A549 (cell line): ENCODE results near the gene BCAS3. TPM values are rescaled to one million over a fixed set of nuclear protein-coding genes. Genes with fewer than 3 reads are reported as not detected.

ENCODE experiments used
- ATAC-seq, 2 experiments: fragments of 200-7000 bp in 1 of 2; fragments of >200 bp in 1 of 2; cut with Nextera tagmentation in 1 of 2; cut with Tn5 transposase in 1 of 2; 3 replicates each; pipeline versions ENCODE4 v1.8.0 to v1.9.1; 2018 to 2020; ENCODE audit warnings: mild to moderate bottlenecking in 1 of 2, moderate library complexity in 1 of 2
- CTCF ChIA-PET: fragments of 300-600 bp; sonication (Branson Sonifier 250); formaldehyde crosslinking; extraction: SDS; loops from one replicate; lab custom pipeline; 2021; ENCODE audit warnings: antibody characterized with exemption, inconsistent platforms; lab: Yijun Ruan, JAX
- POLR2A ChIA-PET: fragments of 350-600 bp; formaldehyde crosslinking; extraction: SDS; loops from one replicate; lab custom pipeline; 2021; ENCODE audit warnings: antibody characterized with exemption, inconsistent platforms; lab: Yijun Ruan, JAX
- DNase-seq, 2 experiments: peaks; one replicate each; pipeline versions ENCODE4 v3.0.0 to v3.0.0-alpha.2; 2011 to 2016; ENCODE audit warnings: low read depth in 1 of 2, low spot score in 1 of 2
- FAIRE-seq: peaks from 2 replicates; lab custom pipeline; 2011; peaks lifted over from hg19 to GRCh38; lab: Jason Lieb, UNC
- H3K27ac ChIP-seq, 2 experiments: fragments of >200 bp; sonication (Bioruptor Twin); formaldehyde crosslinking; 3 replicates each; pipeline ENCODE4 v1.5.1; 2016 to 2017
- H3K4me1 ChIP-seq: fragments of >200 bp; sonication (Bioruptor Twin); formaldehyde crosslinking; 3 replicates; pipeline ENCODE4 v1.6.1; 2016
- H3K4me2 ChIP-seq: fragments of >200 bp; sonication (Bioruptor Twin); formaldehyde crosslinking; 3 replicates; pipeline ENCODE4 v1.6.1; 2016
- H3K4me3 ChIP-seq: fragments of >200 bp; sonication (Bioruptor Twin); formaldehyde crosslinking; 3 replicates; pipeline ENCODE4 v1.5.1; 2016
- H3K9me3 ChIP-seq: fragments of >200 bp; sonication (Bioruptor Twin); formaldehyde crosslinking; 3 replicates; pipeline ENCODE4 v1.6.1; 2016
- BHLHE40 ChIP-seq: IDR thresholded peaks from 2 replicates; pipeline ENCODE4 v1.6.1; 2012; ENCODE audit warnings: low read depth, low read length, inconsistent platforms
- CEBPB ChIP-seq, 2 experiments: fragments of >200 bp in 1 of 2; sonication (Bioruptor Twin) in 1 of 2; formaldehyde crosslinking in 1 of 2; IDR thresholded peaks; 2 replicates each; pipeline ENCODE4 v1.6.1; 2012 to 2016
- EHMT2 ChIP-seq: fragments of 200-600 bp; sonication (generic); IDR thresholded peaks from 2 replicates; pipeline ENCODE4 v1.6.1; 2016; ENCODE audit warnings: antibody characterized with exemption, low read depth, mild to moderate bottlenecking, moderate library complexity
- EP300 ChIP-seq, 2 experiments: fragments of >200 bp; sonication (Bioruptor Twin); formaldehyde crosslinking; IDR thresholded peaks; 2 replicates in 1 of 2; 3 replicates in 1 of 2; pipeline ENCODE4 v1.6.1; 2016 to 2017
- GATA3 ChIP-seq: IDR thresholded peaks from 2 replicates; pipeline ENCODE4 v1.6.1; 2012; ENCODE audit warnings: borderline replicate concordance
- HDAC2 ChIP-seq: fragments of 200-600 bp; sonication (generic); IDR thresholded peaks from 2 replicates; pipeline ENCODE4 v1.6.1; 2016
- JUN ChIP-seq, 2 experiments: fragments of >200 bp; sonication (Bioruptor Twin); formaldehyde crosslinking; IDR thresholded peaks; 2 replicates in 1 of 2; 3 replicates in 1 of 2; pipeline ENCODE4 v1.6.1; 2016 to 2017
- KDM1A ChIP-seq: fragments of 200-600 bp; sonication (generic); IDR thresholded peaks from 2 replicates; pipeline ENCODE4 v1.6.1; 2016; ENCODE audit warnings: low read depth, mild to moderate bottlenecking
- MAFK ChIP-seq: fragments of 450-650 bp; IDR thresholded peaks from 2 replicates; pipeline ENCODE4 v1.6.1; 2014; ENCODE audit not compliant: partially characterized antibody
- NFE2L2 ChIP-seq: fragments of 150-350 bp; conservative IDR thresholded peaks from 2 replicates; pipeline ENCODE4 v1.6.1; 2014; ENCODE audit warnings: low read length
- NR3C1 ChIP-seq: fragments of >200 bp; sonication (Bioruptor Twin); formaldehyde crosslinking; IDR thresholded peaks from 3 replicates; pipeline ENCODE4 v1.6.1; 2017
- PHF8 ChIP-seq: fragments of 200-600 bp; sonication (generic); IDR thresholded peaks from 2 replicates; pipeline ENCODE4 v1.6.1; 2016; ENCODE audit warnings: low read depth, mild to moderate bottlenecking, antibody characterized with exemption, moderate library complexity, borderline replicate concordance
- RAD21 ChIP-seq, 2 experiments: fragments of >200 bp in 1 of 2; sonication (Bioruptor Twin) in 1 of 2; formaldehyde crosslinking in 1 of 2; IDR thresholded peaks in 1 of 2; conservative IDR thresholded peaks in 1 of 2; 2 replicates in 1 of 2; 3 replicates in 1 of 2; pipeline ENCODE4 v1.6.1; 2012 to 2018; ENCODE audit warnings: inconsistent platforms in 1 of 2
- RCOR1 ChIP-seq: fragments of 150-350 bp; IDR thresholded peaks from 2 replicates; pipeline ENCODE4 v1.6.1; 2014; ENCODE audit warnings: antibody characterized with exemption, low read length, low read depth
- SMC3 ChIP-seq: fragments of >200 bp; sonication (Bioruptor Twin); formaldehyde crosslinking; IDR thresholded peaks from 3 replicates; pipeline ENCODE4 v1.6.1; 2018; ENCODE audit warnings: inconsistent platforms
- TFCP2L1 ChIP-seq: fragments of 250-450 bp; sonication (Bioruptor Pico); IDR thresholded peaks from 2 replicates; pipeline ENCODE4 v1.5.0; 2021; ENCODE audit warnings: mild to moderate bottlenecking
- ZFP36 ChIP-seq: fragments of 450-650 bp; IDR thresholded peaks from 2 replicates; pipeline ENCODE4 v1.6.1; 2014; ENCODE audit warnings: borderline replicate concordance; ENCODE audit not compliant: partially characterized antibody
- WGBS: methylation state at CpG from one replicate; pipeline ENCODE4 v1.1.6; 2017; ENCODE audit errors: missing lambda C conversion rate; 5-methylcytosine and 5-hydroxymethylcytosine counted together
- polyA plus RNA-seq, 4 experiments: library from polyadenylated mRNA; depleted of rRNA in 3 of 4; stranded (reverse); fragments of >200 nt; fragmentation: RNase III in 1 of 4; extraction: RNeasy Plus Mini Kit Qiagen cat#74134 plus additional on column Dnase treatment in 1 of 4; gene quantifications; 2 replicates in 3 of 4; 3 replicates in 1 of 4; pipeline ENCODE4 v1.2.3, GENCODE V29; 2011 to 2017
- TF ChIP-seq, protein P1 (sequence below): fragments of 250-450 bp; sonication (Bioruptor Pico); IDR thresholded peaks from 2 replicates; pipeline ENCODE4 v1.5.0; 2021; ENCODE audit warnings: mild to moderate bottlenecking, moderate library complexity, borderline replicate concordance
- TF ChIP-seq, protein P2 (sequence below): fragments of >200 bp; sonication (Bioruptor Twin); formaldehyde crosslinking; IDR thresholded peaks from 3 replicates; pipeline ENCODE4 v1.5.1; 2016
- TF ChIP-seq, protein P3 (sequence below): IDR thresholded peaks from 2 replicates; pipeline ENCODE4 v1.6.1; 2012; ENCODE audit warnings: low read depth, borderline replicate concordance

The BCAS3 gene
- polyA plus RNA-seq, 2 of the 4 experiments (the other 2 are of a cell fraction): 14.7 to 43.4 TPM

DNA sequence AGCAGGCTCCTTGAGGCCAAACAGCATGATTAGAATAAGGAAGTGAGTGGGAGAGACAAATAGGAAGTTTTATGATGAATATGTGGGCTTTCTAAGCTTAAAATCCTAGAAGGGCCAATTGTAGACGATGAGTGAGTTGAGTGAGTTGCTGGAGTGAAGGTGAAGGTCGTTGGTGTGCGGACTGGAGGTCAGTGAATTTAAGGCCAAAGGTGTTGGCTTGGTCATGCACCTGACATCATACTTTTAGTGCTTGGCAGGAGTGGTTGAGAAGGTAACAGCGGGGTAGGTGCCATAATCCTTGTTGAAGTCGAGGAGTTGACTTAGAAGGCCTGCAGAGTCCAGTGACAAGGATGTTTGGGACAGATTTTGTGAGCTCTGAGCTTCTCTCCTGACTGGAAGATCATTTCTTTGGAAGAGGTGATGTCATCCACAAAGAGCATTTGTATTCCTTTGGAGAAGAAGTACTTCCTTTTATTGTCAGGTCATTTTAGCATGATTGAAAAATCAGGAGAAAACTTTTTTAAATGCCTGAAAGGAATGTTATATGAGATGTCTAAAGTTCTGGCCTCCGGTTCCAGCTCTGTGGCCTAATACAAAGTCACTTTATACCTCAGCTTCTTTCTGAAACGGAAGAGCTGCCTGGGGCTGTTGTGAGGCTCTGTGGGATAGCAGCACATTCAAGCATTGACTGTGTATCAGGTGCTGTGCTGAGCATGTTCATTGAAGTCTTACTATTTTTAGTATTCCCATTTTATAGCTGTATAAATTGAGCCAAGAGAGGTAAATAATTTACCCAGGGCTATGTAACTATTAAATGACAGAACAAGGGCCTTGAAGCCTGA, 668.4 kb downstream of the BCAS3 start:
- DNase-seq (no peak), FAIRE-seq (peak; percentile 7), ATAC-seq (no peak)
- Histone ChIP-seq H3K4me3 (no peak overlapping the region), H3K27ac (no peak overlapping the region), H3K4me1 (peaks cover 9% of the 10 kb centered on the region), H3K4me2 (no peak overlapping the region), H3K9me3 (no peaks in the 10 kb centered on the region)
- TF ChIP-seq KDM1A (no peak), CEBPB (IDR thresholded peaks at IDR 0.05) (no peak)
- CTCF ChIA-PET: interaction anchor here (1.1 to 3.2 kb wide), 5 partner anchors 9 to 625 kb away, joined by 3 to 12 read pairs (median 5); no protein-coding TSS in a partner anchor
- 78% methylated on average over 7 of the region's 7 CpGs for WGBS
- POLR2A ChIA-PET: no interaction called here

DNA sequence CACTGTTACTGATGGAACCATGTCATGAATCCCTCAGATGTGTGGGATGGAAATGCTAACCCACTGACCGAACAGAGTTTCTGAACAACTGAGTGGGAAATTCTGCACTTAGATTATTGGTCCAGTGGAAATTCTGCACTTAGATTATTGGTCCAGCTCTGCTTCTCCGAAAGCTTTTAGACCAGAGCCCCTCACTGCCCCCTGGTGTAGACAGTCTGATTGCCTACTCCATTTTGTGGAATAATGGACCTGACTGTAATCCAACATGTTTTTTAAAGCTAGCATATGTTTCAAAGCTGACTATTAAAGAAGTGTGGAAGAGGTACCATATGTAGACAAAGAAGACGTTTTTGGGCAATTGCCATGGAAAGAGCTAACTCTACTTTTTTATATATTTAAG, 671.7 kb downstream of the BCAS3 start:
- POLR2A ChIA-PET: no interaction called here
- WGBS: 77% methylated on average over 3 of the region's 3 CpGs
- FAIRE-seq: peak; percentile 39

DNA sequence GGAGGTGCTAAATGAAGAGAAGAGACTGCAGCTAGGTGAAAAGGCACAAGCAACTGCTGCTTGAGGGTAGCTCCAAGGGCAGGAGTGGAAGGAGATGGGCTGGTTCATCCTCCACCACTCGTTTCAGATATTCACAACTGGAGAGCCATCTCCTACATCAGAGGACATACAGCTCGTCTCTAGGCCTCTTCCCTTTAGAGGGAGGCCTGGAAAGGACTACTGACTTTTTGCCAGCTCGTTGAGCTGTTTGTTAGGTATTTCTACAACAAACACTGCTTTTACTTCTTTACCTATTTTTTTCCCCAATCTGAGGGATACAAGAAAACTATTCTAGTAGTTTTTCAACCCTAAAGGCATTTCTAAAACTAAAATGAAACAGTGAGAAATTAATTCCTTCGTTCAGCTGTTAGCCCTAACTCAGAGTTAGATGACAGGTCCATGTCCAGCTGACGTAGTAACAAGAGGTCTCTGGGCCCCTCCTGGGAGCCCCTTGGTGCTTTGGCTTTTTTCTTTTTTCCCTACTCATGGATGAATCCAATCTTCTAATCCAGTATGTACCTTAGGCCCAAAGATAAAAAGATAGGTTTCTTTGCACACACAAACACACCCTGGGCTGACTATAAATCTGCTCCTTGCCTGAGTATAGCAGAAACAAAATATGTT, 674.2 kb downstream of the BCAS3 start:
- ATAC-seq (no peak), FAIRE-seq (no peak), DNase-seq (no peak)
- Histone ChIP-seq H3K9me3 (no peaks in the 10 kb centered on the region), H3K27ac (no peak overlapping the region; a peak in 1 of 6 replicates), H3K4me1 (peaks cover 12% of the 10 kb centered on the region), H3K4me2 (no peak overlapping the region), H3K4me3 (no peak overlapping the region)
- WGBS: 74% methylated on average over 5 of the region's 5 CpGs
- POLR2A ChIA-PET: no interaction called here
- no peak for TF ChIP-seq NFE2L2
- TF ChIP-seq GATA3: no peak
- no peak for TF ChIP-seq EP300 (IDR thresholded peaks at IDR 0.05)
- TF ChIP-seq JUN (IDR thresholded peaks at IDR 0.05): no peak
- no peak for TF ChIP-seq ZFP36
- TF ChIP-seq PHF8: no peak
- TF ChIP-seq, protein P1, sequence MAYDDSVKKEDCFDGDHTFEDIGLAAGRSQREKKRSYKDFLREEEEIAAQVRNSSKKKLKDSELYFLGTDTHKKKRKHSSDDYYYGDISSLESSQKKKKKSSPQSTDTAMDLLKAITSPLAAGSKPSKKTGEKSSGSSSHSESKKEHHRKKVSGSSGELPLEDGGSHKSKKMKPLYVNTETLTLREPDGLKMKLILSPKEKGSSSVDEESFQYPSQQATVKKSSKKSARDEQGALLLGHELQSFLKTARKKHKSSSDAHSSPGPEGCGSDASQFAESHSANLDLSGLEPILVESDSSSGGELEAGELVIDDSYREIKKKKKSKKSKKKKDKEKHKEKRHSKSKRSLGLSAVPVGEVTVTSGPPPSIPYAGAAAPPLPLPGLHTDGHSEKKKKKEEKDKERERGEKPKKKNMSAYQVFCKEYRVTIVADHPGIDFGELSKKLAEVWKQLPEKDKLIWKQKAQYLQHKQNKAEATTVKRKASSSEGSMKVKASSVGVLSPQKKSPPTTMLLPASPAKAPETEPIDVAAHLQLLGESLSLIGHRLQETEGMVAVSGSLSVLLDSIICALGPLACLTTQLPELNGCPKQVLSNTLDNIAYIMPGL: no peak
- CTCF ChIA-PET: interaction anchor here (1.7 to 2.3 kb wide), 3 partner anchors 12 to 38 kb away, joined by 3 to 7 read pairs (median 5); no protein-coding TSS in a partner anchor

More for the DNA sequence above, 671.7 kb downstream of the BCAS3 start:
- no peak for DNase-seq
- Histone ChIP-seq H3K4me2 (no peak overlapping the region), H3K27ac (no peak overlapping the region), H3K9me3 (no peaks in the 10 kb centered on the region), H3K4me1 (peaks cover 9% of the 10 kb centered on the region), H3K4me3 (no peak overlapping the region)
- ATAC-seq: no peak
- TF ChIP-seq MAFK (no peak), EP300 (IDR thresholded peaks at IDR 0.05) (no peak), HDAC2 (no peak), RCOR1 (no peak), NR3C1 (no peak), SMC3 (peak; percentile 28; the same call in 2 of the 3 replicates), EHMT2 (no peak), RAD21 (conservative IDR thresholded peaks at IDR 0.05 in 1 of 2, IDR thresholded peaks at IDR 0.05 in 1 of 2) (peak in 1 of 2 experiments; percentile 54; a peak in 3 of 5 replicates), BHLHE40 (no peak), TFCP2L1 (CRISPR knock-in tag) (no peak)
- TF ChIP-seq, protein P2, sequence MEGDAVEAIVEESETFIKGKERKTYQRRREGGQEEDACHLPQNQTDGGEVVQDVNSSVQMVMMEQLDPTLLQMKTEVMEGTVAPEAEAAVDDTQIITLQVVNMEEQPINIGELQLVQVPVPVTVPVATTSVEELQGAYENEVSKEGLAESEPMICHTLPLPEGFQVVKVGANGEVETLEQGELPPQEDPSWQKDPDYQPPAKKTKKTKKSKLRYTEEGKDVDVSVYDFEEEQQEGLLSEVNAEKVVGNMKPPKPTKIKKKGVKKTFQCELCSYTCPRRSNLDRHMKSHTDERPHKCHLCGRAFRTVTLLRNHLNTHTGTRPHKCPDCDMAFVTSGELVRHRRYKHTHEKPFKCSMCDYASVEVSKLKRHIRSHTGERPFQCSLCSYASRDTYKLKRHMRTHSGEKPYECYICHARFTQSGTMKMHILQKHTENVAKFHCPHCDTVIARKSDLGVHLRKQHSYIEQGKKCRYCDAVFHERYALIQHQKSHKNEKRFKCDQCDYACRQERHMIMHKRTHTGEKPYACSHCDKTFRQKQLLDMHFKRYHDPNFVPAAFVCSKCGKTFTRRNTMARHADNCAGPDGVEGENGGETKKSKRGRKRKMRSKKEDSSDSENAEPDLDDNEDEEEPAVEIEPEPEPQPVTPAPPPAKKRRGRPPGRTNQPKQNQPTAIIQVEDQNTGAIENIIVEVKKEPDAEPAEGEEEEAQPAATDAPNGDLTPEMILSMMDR: peak; percentile 23; the same call in 1 of the 3 replicates
- TF ChIP-seq, protein P1: no peak
- TF ChIP-seq, protein P3, sequence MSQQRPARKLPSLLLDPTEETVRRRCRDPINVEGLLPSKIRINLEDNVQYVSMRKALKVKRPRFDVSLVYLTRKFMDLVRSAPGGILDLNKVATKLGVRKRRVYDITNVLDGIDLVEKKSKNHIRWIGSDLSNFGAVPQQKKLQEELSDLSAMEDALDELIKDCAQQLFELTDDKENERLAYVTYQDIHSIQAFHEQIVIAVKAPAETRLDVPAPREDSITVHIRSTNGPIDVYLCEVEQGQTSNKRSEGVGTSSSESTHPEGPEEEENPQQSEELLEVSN: no peak
- CTCF ChIA-PET: interaction anchor here (0.8 to 1.6 kb wide), 7 partner anchors 10 to 340 kb away, joined by 3 to 4 read pairs (median 3); partner anchors contain the start of gene TBX2
